H1 (cell line): Measurements from ENCODE around the gene FEV. TPM values are rescaled to one million over a fixed set of nuclear protein-coding genes. Genes with fewer than 3 reads are reported as not detected.

Source experiments
- CTCF ChIA-PET: fragments of 300-600 bp; sonication (Branson Sonifier 250); formaldehyde crosslinking; loops from one replicate; lab custom pipeline; 2021; ENCODE audit not compliant: partially characterized antibody; lab: Charles Lee
- POLR2A ChIA-PET: fragments of 300-600 bp; sonication (Branson Sonifier 250); formaldehyde crosslinking; loops from one replicate; lab custom pipeline; 2021; ENCODE audit warnings: inconsistent platforms; ENCODE audit not compliant: partially characterized antibody; lab: Charles Lee
- DNase-seq, 2 experiments: peaks; one replicate each; pipeline versions ENCODE4 v3.0.0 to v3.0.0-alpha.2; 2010 to 2022; ENCODE audit warnings: low spot score in 2 of 2, low read depth in 1 of 2, mixed read lengths in 1 of 2
- FAIRE-seq: peaks from 2 replicates; lab custom pipeline; 2011; peaks lifted over from hg19 to GRCh38; lab: Jason Lieb, UNC
- H2AFZ ChIP-seq: 2 replicates; pipeline ENCODE4 v1.8.1; 2012; ENCODE audit warnings: low read length, inconsistent platforms
- H2AK5ac ChIP-seq: 2 replicates; pipeline ENCODE4 v1.6.1; 2013; ENCODE audit warnings: low read depth, low read length
- H2BK120ac ChIP-seq: replicated peaks from 2 replicates; pipeline ENCODE3; 2013; ENCODE audit warnings: low read depth, low read length, inconsistent platforms
- H2BK12ac ChIP-seq: 2 replicates; pipeline ENCODE4 v1.6.1; 2013; ENCODE audit warnings: low read depth, low read length
- H2BK15ac ChIP-seq: 2 replicates; pipeline ENCODE4 v1.6.1; 2013; ENCODE audit warnings: low read length
- H2BK20ac ChIP-seq: 2 replicates; pipeline ENCODE4 v1.6.1; 2013; ENCODE audit warnings: low read length
- H2BK5ac ChIP-seq: 2 replicates; pipeline ENCODE4 v1.6.1; 2013; ENCODE audit warnings: low read depth, low read length
- H3K14ac ChIP-seq: 2 replicates; pipeline ENCODE4 v1.6.1; 2013; ENCODE audit warnings: inconsistent platforms; ENCODE audit not compliant: insufficient read length
- H3K18ac ChIP-seq: 2 replicates; pipeline ENCODE4 v1.6.1; 2013; ENCODE audit warnings: low read length; ENCODE audit errors: extremely low read depth
- H3K23ac ChIP-seq: 2 replicates; pipeline ENCODE4 v1.6.1; 2013; ENCODE audit warnings: inconsistent platforms; ENCODE audit not compliant: insufficient read length
- H3K23me2 ChIP-seq: 2 replicates; pipeline ENCODE4 v1.6.1; 2013; ENCODE audit warnings: low read depth, low read length
- H3K27ac ChIP-seq: 2 replicates; pipeline ENCODE4 v1.6.1; 2011; ENCODE audit warnings: low read depth, low read length, inconsistent platforms
- H3K27me3 ChIP-seq, 4 experiments: replicated peaks in 1 of 4; 1 replicate in 1 of 4; 2 replicates in 3 of 4; pipeline versions ENCODE4 v1.6.1 to v1.8.1; 2011 to 2013; ENCODE audit warnings: low read length in 3 of 4, mild to moderate bottlenecking in 3 of 4, inconsistent platforms in 2 of 4, mixed read lengths in 2 of 4, moderate library complexity in 1 of 4; ENCODE audit not compliant: control insufficient read depth in 3 of 4, insufficient read depth in 3 of 4; ENCODE audit errors: extremely low read depth in 1 of 4
- H3K36me3 ChIP-seq, 4 experiments: 2 replicates each; pipeline versions ENCODE4 v1.6.1 to v1.8.1; 2011 to 2013; ENCODE audit warnings: mild to moderate bottlenecking in 4 of 4, low read length in 3 of 4, moderate library complexity in 2 of 4, control low read depth in 1 of 4, inconsistent platforms in 1 of 4; ENCODE audit not compliant: insufficient read depth in 4 of 4, control insufficient read depth in 2 of 4
- H3K4ac ChIP-seq: replicated peaks from 2 replicates; pipeline ENCODE3; 2013; ENCODE audit warnings: low read length, low read depth, mixed read lengths, inconsistent platforms; ENCODE audit not compliant: insufficient read length
- H3K4me1 ChIP-seq, 4 experiments: replicated peaks in 1 of 4; 1 replicate in 1 of 4; 2 replicates in 3 of 4; pipeline versions ENCODE4 v1.6.1 to v1.8.1; 2011 to 2013; ENCODE audit warnings: low read length in 3 of 4, inconsistent platforms in 2 of 4, mixed read lengths in 1 of 4; ENCODE audit not compliant: insufficient read depth in 4 of 4, control insufficient read depth in 3 of 4
- H3K4me2 ChIP-seq, 2 experiments: 2 replicates each; pipeline versions ENCODE4 v1.6.1 to v1.8.1; 2011 to 2013; ENCODE audit warnings: low read depth in 2 of 2, low read length in 2 of 2, control low read depth in 1 of 2, inconsistent platforms in 1 of 2, mild to moderate bottlenecking in 1 of 2; ENCODE audit not compliant: insufficient read depth in 1 of 2
- H3K4me3 ChIP-seq, 4 experiments: fragments of 200-600, 300-600 bp in 1 of 4; sonication (generic), shearing (Covaris generic), sonication (Bioruptor Twin) in 1 of 4; 2 replicates each; pipeline versions ENCODE4 v1.5.1 to v1.8.1; 2011 to 2016; ENCODE audit warnings: low read length in 4 of 4, low read depth in 3 of 4, control low read depth in 2 of 4, inconsistent platforms in 2 of 4, mild to moderate bottlenecking in 2 of 4, mixed read lengths in 1 of 4, moderate library complexity in 1 of 4; ENCODE audit not compliant: insufficient read depth in 2 of 4; ENCODE audit errors: extremely low read depth in 1 of 4
- H3K56ac ChIP-seq: replicated peaks from 2 replicates; pipeline ENCODE3; 2013; ENCODE audit warnings: low read depth, mild to moderate bottlenecking, mixed read lengths, low read length, inconsistent platforms; ENCODE audit not compliant: insufficient read length
- H3K79me1 ChIP-seq: 2 replicates; pipeline ENCODE4 v1.6.1; 2013; ENCODE audit warnings: low read depth, low read length, control low read depth
- H3K79me2 ChIP-seq, 2 experiments: 2 replicates each; pipeline versions ENCODE4 v1.6.1 to v1.8.1; 2012 to 2013; ENCODE audit warnings: low read length in 2 of 2, mild to moderate bottlenecking in 2 of 2, inconsistent platforms in 1 of 2; ENCODE audit not compliant: insufficient read depth in 2 of 2, control insufficient read depth in 1 of 2
- H3K9ac ChIP-seq, 4 experiments: replicated peaks in 1 of 4; 1 replicate in 1 of 4; 2 replicates in 3 of 4; pipeline versions ENCODE4 v1.6.1 to v1.8.1; 2011 to 2013; ENCODE audit warnings: low read depth in 3 of 4, low read length in 3 of 4, control low read depth in 2 of 4, mild to moderate bottlenecking in 2 of 4, moderate library complexity in 2 of 4, inconsistent platforms in 1 of 4; ENCODE audit errors: extremely low read depth in 1 of 4
- H3K9me3 ChIP-seq, 2 experiments: 2 replicates each; pipeline versions ENCODE4 v1.6.1 to v1.8.1; 2012 to 2013; ENCODE audit warnings: mild to moderate bottlenecking in 2 of 2, moderate library complexity in 2 of 2, control low read depth in 1 of 2, inconsistent platforms in 1 of 2, low read depth in 1 of 2, low read length in 1 of 2, mixed read lengths in 1 of 2; ENCODE audit not compliant: insufficient read depth in 2 of 2
- H4K20me1 ChIP-seq, 2 experiments: replicated peaks in 1 of 2; 2 replicates each; pipeline versions ENCODE3 to v1.8.1; 2011 to 2013; ENCODE audit warnings: inconsistent platforms in 2 of 2, low read length in 2 of 2, mild to moderate bottlenecking in 1 of 2; ENCODE audit not compliant: insufficient read depth in 2 of 2, control insufficient read depth in 1 of 2
- H4K5ac ChIP-seq: 2 replicates; pipeline ENCODE4 v1.6.1; 2013; ENCODE audit warnings: low read length, low read depth, mixed read lengths, inconsistent platforms; ENCODE audit not compliant: insufficient read length
- H4K8ac ChIP-seq: 2 replicates; pipeline ENCODE4 v1.8.0; 2013; ENCODE audit warnings: mild to moderate bottlenecking, moderate library complexity, low read length, inconsistent platforms; ENCODE audit not compliant: insufficient read depth; ENCODE audit errors: extremely low read depth
- H4K91ac ChIP-seq: replicated peaks from 2 replicates; pipeline ENCODE3; 2013; ENCODE audit warnings: low read length, mixed read lengths, inconsistent platforms; ENCODE audit not compliant: insufficient read length
- E2F6 ChIP-seq: IDR thresholded peaks from 2 replicates; pipeline ENCODE4 v1.6.1; 2012; ENCODE audit warnings: inconsistent platforms
- KDM1A ChIP-seq: fragments of 200-600, 300-600 bp; sonication (generic); IDR thresholded peaks from 2 replicates; pipeline ENCODE4 v1.7.1; 2016; ENCODE audit warnings: mild to moderate bottlenecking, low read length, borderline replicate concordance
- TCF12 ChIP-seq: IDR thresholded peaks from 2 replicates; pipeline ENCODE4 v1.6.1; 2011; ENCODE audit warnings: low read depth, mild to moderate bottlenecking, low read length
- WGBS, 2 experiments: shearing (Covaris generic) in 1 of 2; methylation state at CpG; one replicate each; pipeline versions ENCODE4 v1.1.6 to v1.1.7; 2013 to 2015; ENCODE audit warnings: low lambda C conversion rate in 2 of 2, mixed read lengths in 2 of 2, inconsistent platforms in 1 of 2, low coverage in 1 of 2, missing lambda C conversion rate in 1 of 2; ENCODE audit not compliant: insufficient replicate concordance in 2 of 2, insufficient coverage in 1 of 2, insufficient read length in 1 of 2; ENCODE audit errors: extremely low coverage in 1 of 2, missing lambda C conversion rate in 1 of 2; 5-methylcytosine and 5-hydroxymethylcytosine counted together
- polyA plus RNA-seq, 7 experiments: library from polyadenylated mRNA; depleted of rRNA in 3 of 7; stranded (reverse) in 5 of 7; unstranded in 2 of 7; fragments of >200 nt in 5 of 7; fragments of 200-250 nt in 2 of 7; gene quantifications; 1 replicate in 5 of 7; 2 replicates in 1 of 7; 4 replicates in 1 of 7; pipeline versions ENCODE4 v1.2.1 to v1.2.3, GENCODE V29; 2011 to 2013; ENCODE audit warnings: missing spikeins in 2 of 7, mixed read lengths in 2 of 7
- total RNA-seq: library from RNA; stranded (reverse); fragmentation: NEBNext Ultra II Directional; extraction: Animal tissue kit (Norgen Biotek cat#: 25700); gene quantifications from 2 replicates; pipeline ENCODE4 v1.2.1, GENCODE V29; 2021

FEV gene
- total and polyA plus RNA-seq, 2 of the 8 experiments (the other 6 are each of a cell fraction or from before 2014, with no cell fraction given) = not detected

DNA sequence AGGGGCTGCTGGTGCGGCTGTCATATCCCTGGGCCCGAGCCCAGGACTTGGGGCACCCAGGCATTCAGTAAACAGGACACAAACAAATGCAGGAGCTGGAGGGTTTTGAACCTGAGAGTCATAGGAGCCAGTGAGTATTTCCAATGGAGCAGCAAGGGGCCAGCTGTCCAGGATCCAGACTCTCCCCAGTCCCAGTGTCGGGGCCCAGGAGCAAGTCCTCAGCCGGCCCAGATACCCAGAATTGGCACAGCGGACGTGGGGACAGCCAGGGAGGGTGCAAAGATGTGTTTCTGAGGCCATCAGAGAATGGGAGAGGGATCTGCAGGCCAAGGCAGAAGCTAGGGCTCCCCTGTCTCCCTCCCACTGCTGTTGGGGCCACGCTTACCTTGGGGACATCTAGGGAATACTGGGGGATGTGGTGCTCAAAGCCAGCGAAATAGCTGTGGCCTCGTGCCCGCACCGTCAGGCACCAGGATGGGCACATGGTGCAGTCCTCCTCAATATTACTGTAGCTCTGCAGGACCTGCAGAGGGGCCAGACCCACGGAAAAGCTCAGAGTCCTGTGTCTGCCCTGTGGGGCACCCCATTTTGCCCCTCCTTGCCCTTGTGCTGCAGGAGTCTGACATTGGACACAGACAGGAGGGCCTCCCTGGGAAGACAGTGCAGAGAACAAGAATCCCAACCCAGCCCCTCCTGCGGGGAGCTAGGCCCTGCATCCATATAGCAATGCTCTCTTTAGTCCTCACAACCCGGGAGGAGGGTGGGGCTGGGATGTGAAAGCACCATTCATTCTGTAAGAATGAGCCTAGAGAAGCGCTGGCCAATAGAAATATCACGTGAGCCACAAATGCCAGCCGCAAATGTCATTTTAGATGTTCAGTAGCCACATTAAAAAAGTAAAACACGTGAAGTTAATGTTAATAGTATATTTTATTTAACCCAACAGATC lies 40.9 kb upstream of the FEV start:
- Histone ChIP-seq H3K23ac (no peak overlapping the region), H3K14ac (no peak overlapping the region), H4K20me1 (peaks cover 0 to 2% of the 10 kb centered on the region in 2 experiments), H3K27me3 (no peaks in the 10 kb centered on the region; a peak in 1 of 7 replicates), H2BK20ac (no peak overlapping the region), H3K36me3 (no peaks in the 10 kb centered on the region), H3K27ac (no peak overlapping the region), H2BK12ac (no peak overlapping the region), H4K8ac (no peak overlapping the region), H3K4me2 (no peak overlapping the region), H2BK15ac (no peak overlapping the region), H2AFZ (no peak overlapping the region), H3K79me1 (no peaks in the 10 kb centered on the region), H3K23me2 (no peaks in the 10 kb centered on the region), H3K56ac (no peak overlapping the region), H4K5ac (no peak overlapping the region), H3K79me2 (no peaks in the 10 kb centered on the region), H3K4ac (no peak overlapping the region), H3K9ac (no peak overlapping the region), H2AK5ac (no peak overlapping the region), H2BK5ac (no peak overlapping the region), H3K9me3 (no peaks in the 10 kb centered on the region), H4K91ac (no peak overlapping the region), H2BK120ac (no peak overlapping the region), H3K18ac (no peak overlapping the region), H3K4me3 (no peak overlapping the region), H3K4me1 (peaks cover 0 to 3% (median under 1%) of the 10 kb centered on the region in 4 experiments; a peak in 2 of 7 replicates)
- no peak for DNase-seq
- no peak for FAIRE-seq
- TF ChIP-seq TCF12 (no peak), KDM1A (no peak), E2F6 (no peak)
- 85% methylated on average over 18 of the region's 18 CpGs; no CpG with 5 or more reads in 1 of the 2 experiments for WGBS, 2 experiments
- CTCF ChIA-PET = interaction anchor here (0.6 to 45.5 kb wide), 13 partner anchors 7 to 174 kb away, joined by 3 to 1006 read pairs (median 7); partner anchors contain the start of genes CFAP65, CRYBA2, IHH and NHEJ1
- POLR2A ChIA-PET = interaction anchor here (1.1 to 1.8 kb wide), 2 partner anchors 15 to 91 kb away, joined by 3 to 5 read pairs; no protein-coding TSS in a partner anchor
